ENCODE measurements around the gene DYNC1I2.

The DYNC1I2 gene

DNA sequence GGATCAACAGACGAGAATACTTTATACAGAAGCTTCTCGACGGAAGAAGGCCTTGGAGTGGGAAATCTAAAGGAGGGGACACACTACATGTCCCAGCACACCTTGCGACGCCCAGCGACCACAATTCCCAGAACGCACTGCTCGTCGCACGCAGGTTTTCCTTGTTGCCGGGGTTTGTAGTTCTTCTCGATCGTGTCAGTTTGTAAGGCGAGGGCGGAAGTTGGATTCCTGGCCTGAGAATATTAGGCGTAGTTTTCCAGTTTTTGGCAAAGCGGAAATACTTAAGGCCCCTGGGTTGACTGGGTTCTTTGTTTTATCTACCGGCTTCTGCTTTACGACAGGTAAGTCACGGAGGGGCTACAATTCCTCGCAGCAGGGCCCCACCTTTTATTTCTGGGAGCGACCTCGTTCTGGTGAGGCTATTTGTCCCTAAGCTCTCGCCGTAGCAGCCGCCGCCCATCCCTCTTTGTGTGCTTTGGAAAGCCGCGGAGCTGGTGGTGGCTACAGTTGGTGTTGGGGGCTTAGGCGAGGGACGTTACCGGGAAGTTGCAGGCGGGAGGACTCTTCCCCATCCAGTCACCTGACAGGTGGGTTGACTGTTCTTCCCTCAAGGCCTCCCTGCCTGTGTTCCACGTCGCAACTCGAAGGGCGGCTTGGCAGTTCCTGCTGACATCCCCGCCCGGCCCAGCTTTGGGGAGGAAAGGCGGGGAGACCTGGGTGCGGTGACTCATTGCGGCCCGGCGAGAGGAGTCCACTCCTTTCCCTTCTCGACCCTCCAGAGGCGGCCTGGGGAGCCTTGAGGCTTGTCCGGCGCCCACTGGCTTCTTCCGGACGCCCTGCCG is at the start of gene DYNC1I2:
TSS of gene DYNC1I2 (plus strand) at position 183 of the 842 bp plus-strand sequence. CDS start 2,687 bp downstream, outside the sequence.
- TF ChIP-seq FOXM1 (IDR thresholded peaks at IDR 0.05; ENCODE audit: borderline replicate concordance, low read depth), result no peak
- peak; percentile 68; the same call in 1 of the 2 replicates for TF ChIP-seq ZBTB7A (IDR thresholded peaks at IDR 0.05; ENCODE audit: low read depth)
- TF ChIP-seq EGR1 (IDR thresholded peaks at IDR 0.05), result no peak
- TF ChIP-seq NFIC (IDR thresholded peaks at IDR 0.05), result peak; percentile 23; the same call in 1 of the 2 replicates
- TF ChIP-seq CEBPB (IDR thresholded peaks at IDR 0.05), result no peak
- TF ChIP-seq TCF12 (IDR thresholded peaks at IDR 0.05; ENCODE audit: low read depth), result peak; percentile 16; the same call in 1 of the 2 replicates
- TF ChIP-seq RAD21 (IDR thresholded peaks at IDR 0.05; ENCODE audit: low read depth), result no peak
- TF ChIP-seq CREB1 (IDR thresholded peaks at IDR 0.05; ENCODE audit: low read depth), result peak; percentile 64; the same call in 1 of the 2 replicates
- peak; percentile 69 for TF ChIP-seq USF1 (IDR thresholded peaks at IDR 0.05)
- TF ChIP-seq YY1 (IDR thresholded peaks at IDR 0.05; ENCODE audit: low read depth), result peak; percentile 40; the same call in 1 of the 2 replicates
- TF ChIP-seq EP300 (IDR thresholded peaks at IDR 0.05; ENCODE audit: borderline replicate concordance), result 0 out of 2 replicates have a peak, but pooled peaks have one; percentile 34
- TF ChIP-seq, protein P1, sequence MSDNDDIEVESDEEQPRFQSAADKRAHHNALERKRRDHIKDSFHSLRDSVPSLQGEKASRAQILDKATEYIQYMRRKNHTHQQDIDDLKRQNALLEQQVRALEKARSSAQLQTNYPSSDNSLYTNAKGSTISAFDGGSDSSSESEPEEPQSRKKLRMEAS (IDR thresholded peaks at IDR 0.05), result peak; percentile 52; the same call in 1 of the 2 replicates
- peak; percentile 73 for TF ChIP-seq TAF1 (IDR thresholded peaks at IDR 0.05; ENCODE audit: low read depth)

GRCh38 chr2:171651667-171652415 is 35.4 kb upstream of the DYNC1I2 start:
- no peak for TF ChIP-seq REST (IDR thresholded peaks at IDR 0.05; ENCODE audit: low read depth)
- TF ChIP-seq, protein P1 (IDR thresholded peaks at IDR 0.05), result no peak

- TF ChIP-seq ZBTB7A (IDR thresholded peaks at IDR 0.05; ENCODE audit: low read depth), result no peak
- TF ChIP-seq, protein P1 (IDR thresholded peaks at IDR 0.05), result no peak
- no peak for TF ChIP-seq EGR1 (IDR thresholded peaks at IDR 0.05)
- no peak for TF ChIP-seq YY1 (IDR thresholded peaks at IDR 0.05; ENCODE audit: low read depth)
- no peak for TF ChIP-seq CREB1 (IDR thresholded peaks at IDR 0.05; ENCODE audit: low read depth)
- no peak for TF ChIP-seq CEBPB (IDR thresholded peaks at IDR 0.05)
- no peak for TF ChIP-seq TCF12 (IDR thresholded peaks at IDR 0.05; ENCODE audit: low read depth)
- no peak for TF ChIP-seq NFIC (IDR thresholded peaks at IDR 0.05)
- no peak for TF ChIP-seq REST (IDR thresholded peaks at IDR 0.05; ENCODE audit: low read depth)
- no peak for TF ChIP-seq USF1 (IDR thresholded peaks at IDR 0.05)
- TF ChIP-seq RAD21 (IDR thresholded peaks at IDR 0.05; ENCODE audit: low read depth), result no peak
- no peak for TF ChIP-seq TAF1 (IDR thresholded peaks at IDR 0.05; ENCODE audit: low read depth)
- TF ChIP-seq FOXM1 (IDR thresholded peaks at IDR 0.05; ENCODE audit: borderline replicate concordance, low read depth), result no peak
- TF ChIP-seq TEAD4 (IDR thresholded peaks at IDR 0.05), result no peak
- TF ChIP-seq EP300 (IDR thresholded peaks at IDR 0.05; ENCODE audit: borderline replicate concordance), result no peak
Measured at GRCh38 chr2:171652416-171652785, 34.9 kb upstream of the DYNC1I2 start.

- TF ChIP-seq YY1 (IDR thresholded peaks at IDR 0.05; ENCODE audit: low read depth) (no peak), ZBTB7A (IDR thresholded peaks at IDR 0.05; ENCODE audit: low read depth) (no peak), CEBPB (IDR thresholded peaks at IDR 0.05) (no peak), EP300 (IDR thresholded peaks at IDR 0.05; ENCODE audit: borderline replicate concordance) (no peak), FOXM1 (IDR thresholded peaks at IDR 0.05; ENCODE audit: borderline replicate concordance, low read depth) (no peak), CREB1 (IDR thresholded peaks at IDR 0.05; ENCODE audit: low read depth) (no peak), RAD21 (IDR thresholded peaks at IDR 0.05; ENCODE audit: low read depth) (no peak), EGR1 (IDR thresholded peaks at IDR 0.05) (no peak), REST (IDR thresholded peaks at IDR 0.05; ENCODE audit: low read depth) (no peak), TAF1 (IDR thresholded peaks at IDR 0.05; ENCODE audit: low read depth) (no peak), NFIC (IDR thresholded peaks at IDR 0.05) (no peak), TEAD4 (IDR thresholded peaks at IDR 0.05) (no peak), TCF12 (IDR thresholded peaks at IDR 0.05; ENCODE audit: low read depth) (no peak), USF1 (IDR thresholded peaks at IDR 0.05) (no peak)
- TF ChIP-seq, protein P1 (IDR thresholded peaks at IDR 0.05), result no peak
Measured at GRCh38 chr2:171655586-171655985, 31.7 kb upstream of the DYNC1I2 start.

Measured in Ishikawa (cell line).